ENCODE data around the gene EEF1AKMT2. TPM values are rescaled to one million over a fixed set of nuclear protein-coding genes. Genes with fewer than 3 reads are reported as not detected.
"Not testable (repeated sequence)": the region's sequence is repeated elsewhere in the genome, so short reads cannot be mapped to it uniquely, and the experiment has no call there.

The EEF1AKMT2 gene
- 30.3 TPM for polyA plus RNA-seq (2013, experiment 1 of 2)
- polyA plus RNA-seq (2013, experiment 2 of 2) = 29.8 TPM

DNA sequence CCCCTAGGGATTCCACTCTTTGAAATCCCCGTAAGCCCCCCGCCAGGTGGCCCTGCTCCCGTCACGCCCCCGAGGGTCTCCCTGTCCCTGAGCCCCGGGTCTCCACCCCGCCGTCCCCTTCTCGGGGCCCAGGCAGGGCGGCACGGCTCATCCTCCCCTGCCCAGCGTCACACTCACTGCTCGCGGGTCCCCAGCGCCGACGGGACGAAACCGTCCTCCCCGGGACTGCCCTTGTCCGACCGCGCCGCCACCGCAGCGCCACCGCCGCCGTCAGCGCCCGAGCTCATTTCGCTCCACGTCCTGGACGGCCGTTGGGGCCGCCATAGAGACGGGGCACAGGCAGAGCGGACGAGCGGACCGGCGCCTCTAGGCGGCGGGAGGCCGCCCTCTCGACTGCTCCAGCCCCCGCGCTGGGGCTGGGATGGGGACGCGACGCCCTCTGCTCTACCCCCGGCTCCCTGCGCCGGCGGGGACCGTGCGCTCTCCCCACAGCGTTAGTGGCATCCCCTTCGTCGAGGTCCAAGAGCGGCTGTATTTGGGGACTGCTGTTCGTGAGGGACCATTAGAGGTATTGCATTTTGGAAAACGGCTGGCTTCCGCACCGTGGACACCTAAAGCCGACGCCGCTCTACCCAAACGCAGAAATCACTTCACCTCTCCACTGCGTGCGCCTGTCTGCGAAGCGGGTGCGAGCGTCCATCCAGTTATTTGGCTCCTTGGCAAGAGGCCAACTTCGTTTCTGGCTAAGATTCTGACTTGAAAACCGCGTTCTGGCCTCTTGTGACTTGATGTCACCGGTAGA is at the start of gene EEF1AKMT2:
Gene EEF1AKMT2 (minus strand): TSS at position 341 of the 802 bp plus-strand sequence. CDS start 54 bp downstream, at position 287.
- H3K4me3 ChIP-seq (ENCODE audit: extremely low read depth, insufficient read depth, low read length, poor library complexity, severe bottlenecking) = peak within 1 kb of the TSS; percentile 91
- 1% methylated on average over 67 to 71 of the region's 79 CpGs for WGBS, 2 experiments (ENCODE audit: insufficient coverage in 2 of 2)
- H3K9me3 ChIP-seq (ENCODE audit: control insufficient read depth, low read length) = no peaks in the 10 kb centered on the region
- H3K27ac ChIP-seq (ENCODE audit: low read depth, low read length, severe bottlenecking) = peak within 1 kb of the TSS; percentile 92
- H3K4me1 ChIP-seq (ENCODE audit: control insufficient read depth, insufficient read depth, low read length, poor library complexity, severe bottlenecking) = no peaks in the 10 kb centered on the region
- peaks cover 32% of the 10 kb centered on the region for H3K36me3 ChIP-seq (ENCODE audit: control insufficient read depth, insufficient read depth, low read length)

DNA sequence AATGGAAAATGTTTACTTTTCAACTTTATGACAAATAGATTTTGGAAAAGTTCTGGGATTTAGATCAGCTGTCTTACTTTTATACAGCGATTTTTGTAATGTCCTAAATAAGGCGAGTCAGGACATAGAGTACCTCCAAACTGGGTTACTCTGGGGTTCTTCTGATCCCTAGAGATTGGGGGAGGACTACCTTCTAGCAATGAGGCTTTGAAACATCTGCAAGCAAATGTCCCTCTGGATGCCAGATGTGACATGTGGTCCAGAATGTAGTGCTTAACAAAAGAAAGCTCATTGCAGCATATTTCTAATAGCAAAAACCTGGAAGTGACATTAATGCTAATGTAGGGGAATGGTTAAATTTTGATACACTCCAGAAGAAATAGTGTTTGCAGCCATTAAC is 46.0 kb upstream of the EEF1AKMT2 start:
- H3K4me3 ChIP-seq (ENCODE audit: extremely low read depth, insufficient read depth, low read length, poor library complexity, severe bottlenecking) = no peak overlapping the region
- 95% methylated on average over 2 of the region's 2 CpGs; no CpG with 5 or more reads in 1 of the 2 experiments for WGBS, 2 experiments (ENCODE audit: insufficient coverage in 2 of 2)
- H3K9me3 ChIP-seq (ENCODE audit: control insufficient read depth, low read length) = no peaks in the 10 kb centered on the region
- H3K4me1 ChIP-seq (ENCODE audit: control insufficient read depth, insufficient read depth, low read length, poor library complexity, severe bottlenecking) = no peaks in the 10 kb centered on the region
- H3K27ac ChIP-seq (ENCODE audit: low read depth, low read length, severe bottlenecking) = no peak overlapping the region
- peaks cover 27% of the 10 kb centered on the region for H3K36me3 ChIP-seq (ENCODE audit: control insufficient read depth, insufficient read depth, low read length)

DNA sequence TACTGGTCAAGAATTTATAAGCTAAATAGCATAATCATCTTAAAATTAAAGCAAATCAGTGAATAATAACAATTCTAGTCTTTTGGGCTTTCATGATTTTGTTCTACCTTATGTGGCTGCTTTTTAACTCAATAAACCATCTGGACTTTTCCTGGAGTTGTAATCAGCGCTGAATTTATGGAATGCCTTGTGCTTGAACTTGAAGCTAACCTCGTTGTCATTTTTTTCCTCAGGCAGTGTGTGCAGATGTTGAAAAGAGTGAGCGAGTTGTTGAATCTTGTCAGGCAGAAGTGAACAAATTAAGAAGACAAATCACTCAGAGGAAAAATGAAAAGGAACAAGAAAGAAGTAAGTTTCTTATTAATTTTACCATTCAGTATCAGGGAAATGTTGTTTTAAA is 39.4 kb upstream of the EEF1AKMT2 start:
- Histone ChIP-seq H3K4me3 (ENCODE audit: extremely low read depth, insufficient read depth, low read length, poor library complexity, severe bottlenecking) (no peak overlapping the region), H3K9me3 (ENCODE audit: control insufficient read depth, low read length) (no peaks in the 10 kb centered on the region), H3K36me3 (ENCODE audit: control insufficient read depth, insufficient read depth, low read length) (peaks cover 72% of the 10 kb centered on the region), H3K27ac (ENCODE audit: low read depth, low read length, severe bottlenecking) (no peak overlapping the region), H3K4me1 (ENCODE audit: control insufficient read depth, insufficient read depth, low read length, poor library complexity, severe bottlenecking) (no peaks in the 10 kb centered on the region)
- WGBS, 2 experiments (ENCODE audit: insufficient coverage in 2 of 2) = 100% methylated on average over 1 to 2 of the region's 3 CpGs

DNA sequence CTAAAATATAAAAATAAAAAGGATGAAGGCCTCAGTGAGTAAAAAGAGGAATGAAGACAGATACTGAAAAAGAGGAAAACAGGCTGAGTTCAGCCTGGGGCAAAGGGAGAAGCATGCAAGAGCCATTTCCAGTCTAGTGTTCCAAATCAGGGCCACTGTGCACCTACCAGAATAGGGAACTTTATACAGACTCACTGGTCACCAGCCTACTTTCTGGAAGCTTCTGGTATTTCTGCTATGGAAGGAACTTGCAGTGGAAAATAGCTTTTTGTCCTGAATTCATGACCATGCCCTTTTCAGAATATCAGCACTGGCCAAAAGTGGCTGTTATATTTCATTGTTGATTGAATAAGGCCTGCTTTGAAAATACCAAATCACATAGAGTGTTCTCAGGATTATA is 38.8 kb upstream of the EEF1AKMT2 start:
- Histone ChIP-seq H3K27ac (ENCODE audit: low read depth, low read length, severe bottlenecking) (no peak overlapping the region), H3K9me3 (ENCODE audit: control insufficient read depth, low read length) (no peaks in the 10 kb centered on the region), H3K4me3 (ENCODE audit: extremely low read depth, insufficient read depth, low read length, poor library complexity, severe bottlenecking) (no peak overlapping the region), H3K4me1 (ENCODE audit: control insufficient read depth, insufficient read depth, low read length, poor library complexity, severe bottlenecking) (no peaks in the 10 kb centered on the region), H3K36me3 (ENCODE audit: control insufficient read depth, insufficient read depth, low read length) (peaks cover 71% of the 10 kb centered on the region)

DNA sequence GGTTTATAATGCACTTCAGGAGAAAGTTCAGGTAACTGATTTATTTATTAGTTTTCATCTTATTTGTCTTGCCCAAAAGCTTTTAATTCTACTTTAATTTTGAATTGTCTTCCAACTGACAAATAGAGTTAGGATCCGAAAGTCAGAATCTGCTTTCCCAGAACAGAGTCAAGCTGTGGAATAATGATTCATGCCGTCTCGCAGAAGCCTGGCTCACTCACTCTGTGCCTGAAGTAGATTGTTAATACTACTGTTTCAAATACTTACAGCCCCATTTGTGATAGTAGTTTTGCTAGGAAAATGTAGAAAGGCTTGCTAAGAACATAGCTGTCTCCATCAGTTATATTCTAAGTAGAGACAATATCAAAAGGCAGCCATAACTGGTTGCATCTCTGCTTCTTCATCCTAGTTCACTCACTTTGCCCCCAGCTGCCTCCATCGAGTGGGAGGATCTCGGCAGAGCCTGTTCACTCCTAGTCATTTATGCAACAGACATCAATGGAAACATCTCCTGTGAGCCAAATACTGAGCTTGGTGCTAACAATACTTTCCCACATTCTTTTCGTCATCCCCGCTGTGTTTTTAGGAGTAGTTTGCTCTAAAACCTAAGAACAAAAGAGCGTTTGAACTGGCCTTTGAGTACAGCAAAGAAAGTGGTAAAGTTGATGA is 37.9 kb upstream of the EEF1AKMT2 start:
- no peak overlapping the region for H3K4me3 ChIP-seq (ENCODE audit: extremely low read depth, insufficient read depth, low read length, poor library complexity, severe bottlenecking)
- WGBS, 2 experiments (ENCODE audit: insufficient coverage in 2 of 2) = 89 to 95% methylated on average over 2 to 8 of the region's 8 CpGs
- H3K36me3 ChIP-seq (ENCODE audit: control insufficient read depth, insufficient read depth, low read length) = peaks cover 66% of the 10 kb centered on the region
- no peaks in the 10 kb centered on the region for H3K4me1 ChIP-seq (ENCODE audit: control insufficient read depth, insufficient read depth, low read length, poor library complexity, severe bottlenecking)
- no peak overlapping the region for H3K27ac ChIP-seq (ENCODE audit: low read depth, low read length, severe bottlenecking)
- no peaks in the 10 kb centered on the region for H3K9me3 ChIP-seq (ENCODE audit: control insufficient read depth, low read length)

DNA sequence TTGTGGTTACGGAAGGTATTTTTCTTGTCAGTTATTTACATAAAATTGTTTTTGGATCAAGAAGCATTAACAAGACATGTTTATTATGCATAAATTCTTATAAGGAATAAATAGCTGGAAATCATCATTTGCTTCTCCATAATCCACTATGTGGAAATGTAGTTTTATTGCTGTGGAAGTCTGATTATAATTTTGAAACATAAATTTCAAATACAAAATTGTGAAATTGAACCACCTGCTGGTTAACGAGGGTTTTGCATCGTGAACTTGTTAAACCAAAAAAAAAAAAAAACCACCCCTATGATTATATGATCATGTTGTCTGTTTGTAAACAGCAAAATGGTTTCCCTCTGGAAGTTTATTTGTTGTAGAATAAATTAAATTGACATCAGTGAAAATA is 35.8 kb upstream of the EEF1AKMT2 start:
- peaks cover 59% of the 10 kb centered on the region for H3K36me3 ChIP-seq (ENCODE audit: control insufficient read depth, insufficient read depth, low read length)
- no peaks in the 10 kb centered on the region for H3K4me1 ChIP-seq (ENCODE audit: control insufficient read depth, insufficient read depth, low read length, poor library complexity, severe bottlenecking)
- H3K4me3 ChIP-seq (ENCODE audit: extremely low read depth, insufficient read depth, low read length, poor library complexity, severe bottlenecking) = no peak overlapping the region
- H3K9me3 ChIP-seq (ENCODE audit: control insufficient read depth, low read length) = no peaks in the 10 kb centered on the region
- no CpG with 5 or more reads among the region's 3 CpGs for WGBS, 2 experiments (ENCODE audit: insufficient coverage in 2 of 2)
- no peak overlapping the region for H3K27ac ChIP-seq (ENCODE audit: low read depth, low read length, severe bottlenecking)

DNA sequence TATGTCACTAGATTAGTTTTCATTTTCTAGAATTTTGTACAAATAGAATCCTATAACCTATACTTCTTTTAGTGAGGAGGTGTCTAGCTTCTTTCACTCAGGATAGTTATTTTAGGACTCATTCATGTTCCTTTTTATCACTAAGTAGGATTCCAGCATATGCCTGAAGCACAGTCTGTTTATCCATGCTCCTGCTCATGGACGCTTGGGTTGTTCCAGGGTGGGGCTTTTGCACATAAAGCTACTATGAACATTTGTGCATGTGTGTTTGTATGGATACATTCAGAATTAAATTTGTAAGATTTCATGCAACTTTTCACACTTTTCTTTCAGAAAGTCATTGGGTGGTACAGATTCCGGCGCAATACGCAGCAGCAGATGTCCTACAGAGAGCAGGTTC is 34.6 kb upstream of the EEF1AKMT2 start:
- H3K4me1 ChIP-seq (ENCODE audit: control insufficient read depth, insufficient read depth, low read length, poor library complexity, severe bottlenecking) = no peaks in the 10 kb centered on the region
- 94 to 95% methylated on average over 3 of the region's 4 CpGs for WGBS, 2 experiments (ENCODE audit: insufficient coverage in 2 of 2)
- peaks cover 61% of the 10 kb centered on the region for H3K36me3 ChIP-seq (ENCODE audit: control insufficient read depth, insufficient read depth, low read length)

DNA sequence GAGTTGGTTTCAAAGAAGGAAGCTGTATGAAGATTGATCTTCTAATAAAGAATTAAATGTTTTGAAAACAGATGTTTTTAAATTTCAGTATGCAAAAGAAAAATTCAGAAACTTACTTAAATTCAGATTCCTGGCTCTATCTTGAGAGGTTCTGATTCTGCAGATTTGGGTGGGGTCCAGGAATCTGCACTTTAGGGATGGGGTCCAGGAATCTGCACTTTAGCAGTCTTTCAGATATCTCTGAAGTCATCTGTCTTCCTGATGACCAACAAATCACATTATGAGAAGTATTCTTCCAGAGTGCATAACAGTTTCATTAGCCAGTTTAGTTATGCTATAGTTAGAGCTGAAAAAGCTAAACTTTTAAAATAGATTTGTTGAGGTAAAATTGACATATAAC is 34.0 kb upstream of the EEF1AKMT2 start:
- no peaks in the 10 kb centered on the region for H3K9me3 ChIP-seq (ENCODE audit: control insufficient read depth, low read length)
- no peaks in the 10 kb centered on the region for H3K4me1 ChIP-seq (ENCODE audit: control insufficient read depth, insufficient read depth, low read length, poor library complexity, severe bottlenecking)
- H3K27ac ChIP-seq (ENCODE audit: low read depth, low read length, severe bottlenecking) = no peak overlapping the region
- H3K36me3 ChIP-seq (ENCODE audit: control insufficient read depth, insufficient read depth, low read length) = peaks cover 63% of the 10 kb centered on the region
- no peak overlapping the region for H3K4me3 ChIP-seq (ENCODE audit: extremely low read depth, insufficient read depth, low read length, poor library complexity, severe bottlenecking)

More for the DNA sequence above, 34.6 kb upstream of the EEF1AKMT2 start:
- Histone ChIP-seq H3K4me3 (ENCODE audit: extremely low read depth, insufficient read depth, low read length, poor library complexity, severe bottlenecking) (no peak overlapping the region), H3K27ac (ENCODE audit: low read depth, low read length, severe bottlenecking) (no peak overlapping the region), H3K9me3 (ENCODE audit: control insufficient read depth, low read length) (no peaks in the 10 kb centered on the region)

DNA sequence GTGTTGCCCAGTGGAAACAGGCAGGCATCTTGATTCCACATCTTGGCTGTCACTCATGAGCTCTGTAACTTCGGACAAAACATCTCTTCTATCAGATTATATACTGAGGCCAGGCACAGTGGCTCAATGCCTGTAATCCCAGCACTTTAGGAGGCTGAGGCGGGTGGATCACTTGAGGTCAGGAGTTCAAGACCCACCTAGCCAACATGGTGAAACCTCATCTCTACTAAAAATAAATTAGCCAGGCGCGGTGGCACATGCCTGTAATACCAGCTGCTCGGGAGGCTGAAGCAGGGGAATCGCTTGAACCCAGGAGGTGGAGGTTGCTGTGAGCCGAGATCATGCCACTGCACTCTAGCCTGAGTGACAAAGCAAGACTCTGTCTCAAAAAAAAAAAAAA is 33.2 kb upstream of the EEF1AKMT2 start:
- H3K4me1 ChIP-seq (ENCODE audit: control insufficient read depth, insufficient read depth, low read length, poor library complexity, severe bottlenecking); H3K27ac ChIP-seq (ENCODE audit: low read depth, low read length, severe bottlenecking); H3K9me3 ChIP-seq (ENCODE audit: control insufficient read depth, low read length); H3K4me3 ChIP-seq (ENCODE audit: extremely low read depth, insufficient read depth, low read length, poor library complexity, severe bottlenecking): not testable (repeated sequence)
- WGBS, 2 experiments (ENCODE audit: insufficient coverage in 2 of 2) = 95 to 96% methylated on average over 4 to 5 of the region's 7 CpGs
- H3K36me3 ChIP-seq (ENCODE audit: control insufficient read depth, insufficient read depth, low read length) = peaks cover 64% of the 10 kb centered on the region

DNA sequence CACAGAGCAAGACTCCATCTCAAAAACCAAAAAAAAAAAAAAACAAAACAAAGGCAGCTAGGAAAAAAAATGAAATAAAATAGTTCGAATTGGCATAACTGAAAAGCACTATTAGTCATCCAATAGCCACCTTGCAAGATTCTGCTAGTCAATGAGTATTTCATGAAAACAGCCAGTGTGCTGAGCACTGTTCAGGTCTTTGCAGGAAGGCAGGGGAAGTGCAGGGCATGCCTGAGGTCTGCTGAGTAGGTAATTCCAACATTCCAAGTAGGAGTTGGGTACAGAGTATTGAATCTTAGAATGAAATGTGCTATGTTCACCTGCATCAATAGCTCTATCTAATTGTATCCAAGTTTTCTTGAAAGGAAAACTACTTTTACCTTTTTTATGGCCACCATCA is 32.8 kb upstream of the EEF1AKMT2 start:
- Histone ChIP-seq H3K36me3 (ENCODE audit: control insufficient read depth, insufficient read depth, low read length) (peaks cover 60% of the 10 kb centered on the region), H3K4me3 (ENCODE audit: extremely low read depth, insufficient read depth, low read length, poor library complexity, severe bottlenecking) (no peak overlapping the region), H3K9me3 (ENCODE audit: control insufficient read depth, low read length) (no peaks in the 10 kb centered on the region), H3K27ac (ENCODE audit: low read depth, low read length, severe bottlenecking) (no peak overlapping the region), H3K4me1 (ENCODE audit: control insufficient read depth, insufficient read depth, low read length, poor library complexity, severe bottlenecking) (no peaks in the 10 kb centered on the region)
- WGBS, 2 experiments (ENCODE audit: insufficient coverage in 2 of 2) = 80 to 88% methylated on average over 1 of the region's 1 CpG

DNA sequence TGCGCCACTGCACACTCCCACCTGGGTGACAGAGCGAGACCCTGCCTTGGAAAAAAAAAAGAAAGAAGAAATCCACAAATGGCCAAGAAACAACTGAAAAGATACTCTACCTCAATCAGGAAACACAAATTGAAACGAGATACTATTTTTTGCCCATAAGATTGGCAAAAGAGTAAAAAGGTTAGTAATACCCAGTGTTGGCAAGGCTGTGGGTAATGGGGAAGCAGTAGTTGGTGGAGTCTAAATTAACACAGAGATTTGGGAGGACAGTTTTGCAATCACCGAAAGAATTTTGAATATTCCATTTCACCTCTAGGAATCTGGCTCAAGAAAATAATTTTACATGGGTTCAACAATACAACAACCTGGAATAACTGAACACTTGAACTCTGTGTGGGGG is 29.8 kb upstream of the EEF1AKMT2 start:
- Histone ChIP-seq H3K27ac (ENCODE audit: low read depth, low read length, severe bottlenecking) (no peak overlapping the region), H3K4me3 (ENCODE audit: extremely low read depth, insufficient read depth, low read length, poor library complexity, severe bottlenecking) (no peak overlapping the region), H3K36me3 (ENCODE audit: control insufficient read depth, insufficient read depth, low read length) (peaks cover 53% of the 10 kb centered on the region), H3K9me3 (ENCODE audit: control insufficient read depth, low read length) (no peaks in the 10 kb centered on the region), H3K4me1 (ENCODE audit: control insufficient read depth, insufficient read depth, low read length, poor library complexity, severe bottlenecking) (no peaks in the 10 kb centered on the region)
- 76% methylated on average over 2 of the region's 4 CpGs; no CpG with 5 or more reads in 1 of the 2 experiments for WGBS, 2 experiments (ENCODE audit: insufficient coverage in 2 of 2)

Data from mesodermal cell (in vitro differentiated cells).